Choroid plexus epithelial cell (primary cell): ENCODE results near the gene C5.

ENCODE experiments used
- DNase-seq: peaks from one replicate; pipeline ENCODE4 v3.0.0-alpha.2; 2010; ENCODE audit warnings: low read depth
- H3K4me3 ChIP-seq: 2 replicates; pipeline ENCODE4 v1.5.1; 2011; ENCODE audit warnings: low read depth, mild to moderate bottlenecking, control low read depth, low read length, moderate library complexity
- CTCF ChIP-seq: conservative IDR thresholded peaks from 2 replicates; pipeline ENCODE4 v1.5.1; 2011; ENCODE audit warnings: low read depth, mild to moderate bottlenecking, control low read depth, inconsistent platforms, low read length, moderate library complexity

Gene C5

GRCh38 chr9:121075251-121076036 lies 25.4 kb upstream of the C5 start:
- TF ChIP-seq CTCF = no peak
- peak overlapping the region; percentile 93 for H3K4me3 ChIP-seq
- peak; percentile 20 for DNase-seq

GRCh38 chr9:121074370-121075250 lies 24.5 kb upstream of the C5 start, which contains the start of gene CNTRL:
Gene CNTRL, plus strand, starts transcription at chr9:121074955. Its CDS starts 13,372 bp downstream, at chr9:121088327.
- TF ChIP-seq CTCF = no peak
- peak within 1 kb of the TSS; percentile 93 for H3K4me3 ChIP-seq
- peak; percentile 90 for DNase-seq

GRCh38 chr9:121073038-121073437 lies 23.0 kb upstream of the C5 start:
- no peak overlapping the region for H3K4me3 ChIP-seq
- no peak for TF ChIP-seq CTCF
- DNase-seq = peak; percentile 57

GRCh38 chr9:121071756-121072421 lies 21.8 kb upstream of the C5 start:
- peak; percentile 52 for DNase-seq
- TF ChIP-seq CTCF = peak; percentile 45
- H3K4me3 ChIP-seq = peak overlapping the region; percentile 48

GRCh38 chr9:121071370-121071755 lies 21.3 kb upstream of the C5 start:
- TF ChIP-seq CTCF = no peak
- no peak for DNase-seq

GRCh38 chr9:121069396-121069795 lies 19.3 kb upstream of the C5 start:
- no peak for DNase-seq
- H3K4me3 ChIP-seq = no peak overlapping the region
- TF ChIP-seq CTCF = no peak

More at GRCh38 chr9:121071370-121071755, 21.3 kb upstream of the C5 start:
- H3K4me3 ChIP-seq = peak overlapping the region; percentile 48
